ENCODE results near the gene RYR2. TPM values are rescaled to one million over a fixed set of nuclear protein-coding genes. Genes with fewer than 3 reads are reported as not detected.

The RYR2 gene
- total RNA-seq, 1 experiment from 2014 or later = 3.4 TPM

DNA sequence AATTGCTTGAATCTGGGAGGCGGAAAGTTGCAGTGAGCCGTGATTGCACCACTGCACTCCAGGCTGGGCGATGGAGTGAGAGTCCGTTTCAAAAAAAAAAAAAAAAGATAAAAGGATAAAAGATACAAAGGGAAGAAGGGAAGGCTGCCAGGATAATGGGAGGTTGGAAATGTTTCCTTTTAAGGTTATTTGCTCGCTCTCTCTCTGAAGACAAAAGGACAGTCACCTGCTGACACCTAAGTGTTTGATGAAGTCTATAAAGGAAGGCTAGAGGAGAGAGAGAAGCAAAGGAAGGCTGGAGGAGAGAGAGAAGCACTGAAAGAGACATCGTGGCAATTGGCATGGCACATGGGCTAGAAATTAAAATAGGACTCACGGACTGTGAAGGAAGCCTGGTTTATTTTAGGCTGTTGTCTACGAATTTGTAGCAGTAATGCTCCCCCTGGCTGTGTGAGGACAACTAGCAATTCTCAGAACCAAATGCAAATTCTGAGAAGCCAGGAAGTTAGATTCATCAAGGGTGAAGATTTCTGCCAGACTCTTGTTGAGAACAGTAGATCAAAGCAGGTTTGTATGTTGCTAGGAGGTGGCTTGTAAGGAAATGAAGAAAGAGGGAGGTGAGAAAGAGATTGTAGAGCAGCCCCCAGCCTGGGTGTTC lies 694.5 kb downstream of the RYR2 start:
- H3K9me3 Mint-ChIP-seq = no peaks in the 10 kb centered on the region
- Histone ChIP-seq H2AK5ac (ENCODE audit: insufficient read length, low read length) (no peak overlapping the region), H2BK5ac (ENCODE audit: insufficient read length, low read length) (no peak overlapping the region), H3K79me1 (ENCODE audit: insufficient read depth, low read depth, low read length, poor library complexity, severe bottlenecking) (no peaks in the 10 kb centered on the region), H3K4me2 (ENCODE audit: insufficient read depth, insufficient read length, low read length) (no peak overlapping the region), H3K27me3 (ENCODE audit: insufficient read depth, low read length) (no peaks in the 10 kb centered on the region), H2BK20ac (ENCODE audit: low read depth, low read length, poor library complexity, severe bottlenecking) (no peak overlapping the region), H4K20me1 (ENCODE audit: control insufficient read depth, insufficient read depth, insufficient read length) (no peaks in the 10 kb centered on the region), H3K14ac (ENCODE audit: insufficient read depth, low read length) (no peak overlapping the region), H3K4me1 (ENCODE audit: insufficient read depth, low read length) (peaks cover 2% of the 10 kb centered on the region; the same call in 1 of the 2 replicates), H3K23ac (ENCODE audit: insufficient read length, low read depth, low read length) (no peak overlapping the region), H4K5ac (ENCODE audit: insufficient read length, low read depth, low read length) (no peak overlapping the region), H3K23me2 (ENCODE audit: insufficient read length, low read depth, low read length, poor library complexity, severe bottlenecking) (no peaks in the 10 kb centered on the region), H3K27ac (ENCODE audit: insufficient read length, low read depth, low read length) (no peak overlapping the region), H2BK12ac (ENCODE audit: insufficient read length, low read depth, low read length) (no peak overlapping the region), H3K79me2 (ENCODE audit: insufficient read depth, low read length) (no peaks in the 10 kb centered on the region), H3K9ac (ENCODE audit: extremely low read depth, insufficient read length, low read length) (no peak overlapping the region), H2AFZ (ENCODE audit: low read length) (no peak overlapping the region), H3K9me3 (ENCODE audit: control insufficient read depth, low read depth, low read length) (no peaks in the 10 kb centered on the region), H3K18ac (ENCODE audit: insufficient read length, low read depth, low read length) (no peak overlapping the region), H4K8ac (replicated peaks; ENCODE audit: insufficient read length, low read depth, low read length) (no peak overlapping the region), H3T11ph (ENCODE audit: low read length) (no peak overlapping the region), H3K4ac (ENCODE audit: low read depth, low read length) (no peak overlapping the region), H4K91ac (ENCODE audit: insufficient read length, low read depth, low read length) (no peak overlapping the region), H3K56ac (ENCODE audit: insufficient read length, low read depth, low read length) (no peak overlapping the region), H2BK15ac (ENCODE audit: low read depth, low read length) (no peak overlapping the region), H2BK120ac (ENCODE audit: low read depth, low read length, poor library complexity, severe bottlenecking) (no peak overlapping the region)
- no peaks in the 10 kb centered on the region for H3K27me3 Mint-ChIP-seq (ENCODE audit: low read depth)
- H3K4me1 Mint-ChIP-seq = peaks cover 15 to 21% of the 10 kb centered on the region in 2 experiments
- H3K27ac Mint-ChIP-seq = peak overlapping the region; percentile 29 to 91 (median 41); a peak in 4 of 7 replicates
- no peak overlapping the region for H3K4me3 Mint-ChIP-seq
- DNase-seq = peak; percentile 33
- peak; percentile 66 for TF ChIP-seq CTCF (conservative IDR thresholded peaks at IDR 0.05)
- H3K36me3 Mint-ChIP-seq (ENCODE audit: insufficient read depth in 1 of 3, low read depth in 3 of 3) = no peaks in the 10 kb centered on the region
- WGBS (ENCODE audit: extremely low coverage, insufficient read length, low lambda C conversion rate) = no CpG with 5 or more reads among the region's 8 CpGs
